HG02973 (cell line): Measurements from ENCODE around the gene LCE2C.
"Not testable (repeated sequence)": the region's sequence is repeated elsewhere in the genome, so short reads cannot be mapped to it uniquely, and the experiment has no call there.

Source experiments
- ATAC-seq: cut with Tn5 transposase; IDR thresholded peaks from one replicate; pipeline ENCODE4 v1.9.1; 2021; ENCODE audit warnings: moderate library complexity; ENCODE audit not compliant: unreplicated experiment

Gene LCE2C

GRCh38 chr1:152674983-152675382 is at the start of gene LCE2C:
Gene LCE2C, plus strand, starts transcription at chr1:152675279. Its CDS starts 737 bp downstream, at chr1:152676016.
- ATAC-seq, result not testable (repeated sequence)

- no peak for ATAC-seq
Measured at GRCh38 chr1:152626744-152627143, 48.3 kb upstream of the LCE2C start.

GRCh38 chr1:152630596-152630995 is 44.5 kb upstream of the LCE2C start:
- ATAC-seq, result no peak

- no peak for ATAC-seq
Measured at GRCh38 chr1:152640351-152640750, 34.7 kb upstream of the LCE2C start.

GRCh38 chr1:152643945-152644344 is 31.1 kb upstream of the LCE2C start:
- ATAC-seq, result no peak

- no peak for ATAC-seq
Measured at GRCh38 chr1:152645146-152645545, 29.9 kb upstream of the LCE2C start.

GRCh38 chr1:152646656-152647055 is 28.4 kb upstream of the LCE2C start:
- ATAC-seq, result no peak

GRCh38 chr1:152654110-152654509 is 21.0 kb upstream of the LCE2C start:
- no peak for ATAC-seq

- ATAC-seq, result no peak
Measured at GRCh38 chr1:152656459-152656858, 18.6 kb upstream of the LCE2C start.

- no peak for ATAC-seq
Measured at GRCh38 chr1:152657677-152658076, 17.4 kb upstream of the LCE2C start.

- ATAC-seq, result no peak
Measured at GRCh38 chr1:152658649-152659048, 16.4 kb upstream of the LCE2C start.

- no peak for ATAC-seq
Measured at GRCh38 chr1:152663098-152663497, 12.0 kb upstream of the LCE2C start, which contains the start of gene LCE2D. Gene LCE2D, plus strand, starts transcription at chr1:152663380. Its CDS starts 726 bp downstream, at chr1:152664106.

- ATAC-seq, result not testable (repeated sequence)
Measured at GRCh38 chr1:152666171-152666570, 8.9 kb upstream of the LCE2C start.

GRCh38 chr1:152667648-152668047 is 7.4 kb upstream of the LCE2C start:
- no peak for ATAC-seq

GRCh38 chr1:152673016-152673415 is 2.1 kb upstream of the LCE2C start:
- ATAC-seq, result no peak

GRCh38 chr1:152679459-152679858 is 4.4 kb downstream of the LCE2C start:
- no peak for ATAC-seq

GRCh38 chr1:152681616-152682015 is 6.5 kb downstream of the LCE2C start:
- ATAC-seq, result no peak

- ATAC-seq, result no peak
Measured at GRCh38 chr1:152683846-152684245, 8.8 kb downstream of the LCE2C start.

- ATAC-seq, result not testable (repeated sequence)
Measured at GRCh38 chr1:152685823-152686222, 10.7 kb downstream of the LCE2C start, which contains the start of gene LCE2B. Gene LCE2B, plus strand, starts transcription at chr1:152686123. Its CDS starts 721 bp downstream, at chr1:152686844.

GRCh38 chr1:152697701-152698600 is 22.9 kb downstream of the LCE2C start, which contains the start of gene LCE2A:
Gene LCE2A, plus strand, starts transcription at chr1:152698345. Its CDS starts 557 bp downstream, at chr1:152698902.
- ATAC-seq, result no peak

GRCh38 chr1:152699746-152700145 is 24.7 kb downstream of the LCE2C start:
- no peak for ATAC-seq

GRCh38 chr1:152707860-152708259 is 32.8 kb downstream of the LCE2C start, which contains the start of gene LCE4A:
Gene LCE4A, plus strand, starts transcription at chr1:152708160. Its CDS starts 916 bp downstream, at chr1:152709076.
- no peak for ATAC-seq
